Esophagus squamous epithelium (tissue), 5 donors: ENCODE data around the gene PIGR. TPM values are rescaled to one million over a fixed set of nuclear protein-coding genes. Genes with fewer than 3 reads are reported as not detected.

Source experiments
- DNase-seq: peaks from one replicate; lab custom pipeline; 2025; lab: John Stamatoyannopoulos, UW
- H3K27ac ChIP-seq, 4 donors: fragments of 200-600 bp; sonication (generic); one replicate each; pipeline ENCODE4 v1.5.1; 2016 to 2019; ENCODE audit warnings: mild to moderate bottlenecking in 1 of 4
- H3K27me3 ChIP-seq, 4 donors: fragments of 200-600 bp; sonication (generic); 1 replicate in 3 of 4; 2 replicates in 1 of 4; pipeline versions ENCODE4 v1.5.1 to v1.6.0; 2017 to 2021; ENCODE audit warnings: antibody characterized with exemption in 1 of 4
- H3K36me3 ChIP-seq, 3 donors: fragments of 200-600 bp; sonication (generic); one replicate each; pipeline ENCODE4 v1.5.1; 2016 to 2019
- H3K4me1 ChIP-seq, 3 donors: fragments of 200-600 bp; sonication (generic); one replicate each; pipeline ENCODE4 v1.5.1; 2017 to 2019
- H3K4me3 ChIP-seq, 4 donors: fragments of 200-600 bp; sonication (generic); 1 replicate in 3 of 4; 2 replicates in 1 of 4; pipeline ENCODE4 v1.5.1; 2016 to 2019; ENCODE audit warnings: mild to moderate bottlenecking in 2 of 4, moderate library complexity in 1 of 4
- H3K9me3 ChIP-seq, 3 donors: fragments of 200-600 bp; sonication (generic); one replicate each; pipeline ENCODE4 v1.5.1; 2016 to 2019
- CTCF ChIP-seq, 6 experiments: fragments of 450-650 bp in 4 of 6; fragments of 200-600 bp in 2 of 6; sonication (generic) in 2 of 6; IDR thresholded peaks; one replicate each; pipeline ENCODE4 v1.5.1; 2016 to 2019; ENCODE audit warnings: antibody characterized with exemption in 6 of 6, mild to moderate bottlenecking in 4 of 6, moderate library complexity in 4 of 6
- POLR2A ChIP-seq, 4 donors: fragments of 450-650 bp; IDR thresholded peaks; one replicate each; pipeline ENCODE4 v1.6.1; 2017; ENCODE audit warnings: antibody characterized with exemption in 4 of 4, mild to moderate bottlenecking in 4 of 4, moderate library complexity in 3 of 4
- WGBS, 2 donors: methylation state at CpG; one replicate each; pipeline ENCODE4 v1.1.5; 2018; 5-methylcytosine and 5-hydroxymethylcytosine counted together
- intact Hi-C: fragments of 100-400 bp; cut with DNase I; formaldehyde crosslinking; loops from one replicate; pipeline ENCODE4 v1.15.0; 2022
- total RNA-seq, 4 donors: library from RNA; depleted of rRNA; stranded (reverse); fragments of >200 nt; gene quantifications; one replicate each; pipeline ENCODE4 v1.1.0, GENCODE V29; 2016
- donor health status: DM: yes; HTN: yes; CAD: no.

PIGR gene
- total RNA-seq, 4 donors from 2014 or later = 0.99 to 144 (median 1.1) TPM; not detected in 1

GRCh38 chr1:206961668-206962067 lies 15.4 kb upstream of the PIGR start:
- TF ChIP-seq CTCF (IDR thresholded peaks at IDR 0.05) (no peak), POLR2A (IDR thresholded peaks at IDR 0.05) (no peak)
- no peak for DNase-seq
- H3K9me3 ChIP-seq = no peaks in the 10 kb centered on the region
- no peaks in the 10 kb centered on the region for H3K27me3 ChIP-seq
- no peaks in the 10 kb centered on the region for H3K36me3 ChIP-seq
- no peak overlapping the region for H3K4me3 ChIP-seq
- peaks cover 0 to 19% (median 10%) of the 10 kb centered on the region in 3 donors for H3K4me1 ChIP-seq
- intact Hi-C loops = no loop called here
- 34 to 54% methylated on average over 3 of the region's 3 CpGs for whole genome bisulfite sequencing, 2 donors
- no peak overlapping the region for H3K27ac ChIP-seq

- no peak overlapping the region for H3K4me3 ChIP-seq
- H3K4me1 ChIP-seq = peaks cover 0 to 24% (median 12%) of the 10 kb centered on the region in 3 donors
- no peak for TF ChIP-seq POLR2A (IDR thresholded peaks at IDR 0.05)
- TF ChIP-seq CTCF (IDR thresholded peaks at IDR 0.05) = no peak
- intact Hi-C loops = no loop called here
- WGBS, 2 donors = 82 to 94% methylated on average over 2 to 4 of the region's 6 CpGs
- H3K36me3 ChIP-seq = no peaks in the 10 kb centered on the region
- H3K27ac ChIP-seq = no peak overlapping the region
- H3K27me3 ChIP-seq = no peaks in the 10 kb centered on the region
- DNase-seq = no peak
- no peaks in the 10 kb centered on the region for H3K9me3 ChIP-seq
These were observed 14.6 kb upstream of the PIGR start for GRCh38 chr1:206960676-206961386.

- intact Hi-C loops = no loop called here
- no peak overlapping the region for H3K27ac ChIP-seq
- no peak for TF ChIP-seq POLR2A (IDR thresholded peaks at IDR 0.05)
- no peak for DNase-seq
- 57 to 71% methylated on average over 1 to 2 of the region's 2 CpGs for WGBS, 2 donors
- H3K4me3 ChIP-seq = no peak overlapping the region
- H3K27me3 ChIP-seq = no peaks in the 10 kb centered on the region
- H3K4me1 ChIP-seq = peaks cover 18 to 51% (median 32%) of the 10 kb centered on the region in 3 donors
- H3K9me3 ChIP-seq = no peaks in the 10 kb centered on the region
- no peaks in the 10 kb centered on the region for H3K36me3 ChIP-seq
These were observed 11.9 kb upstream of the PIGR start for GRCh38 chr1:206958144-206958543.

GRCh38 chr1:206957639-206958038 lies 11.4 kb upstream of the PIGR start:
- H3K27me3 ChIP-seq = no peaks in the 10 kb centered on the region
- intact Hi-C loops = no loop called here
- H3K4me1 ChIP-seq = peaks cover 21 to 56% (median 37%) of the 10 kb centered on the region in 3 donors
- H3K4me3 ChIP-seq = no peak overlapping the region
- no peak for TF ChIP-seq CTCF (IDR thresholded peaks at IDR 0.05)
- no peak for TF ChIP-seq POLR2A (IDR thresholded peaks at IDR 0.05)
- WGBS, 2 donors = 80 to 89% methylated on average over 4 to 5 of the region's 5 CpGs
- DNase-seq = no peak
- no peaks in the 10 kb centered on the region for H3K9me3 ChIP-seq
- H3K36me3 ChIP-seq = no peaks in the 10 kb centered on the region
- no peak overlapping the region for H3K27ac ChIP-seq

- no peak for DNase-seq
- 36 to 45% methylated on average over 10 to 11 of the region's 11 CpGs for WGBS, 2 donors
- H3K27me3 ChIP-seq = no peaks in the 10 kb centered on the region
- intact Hi-C loops = no loop called here
- peaks cover 30 to 53% (median 39%) of the 10 kb centered on the region in 3 donors for H3K4me1 ChIP-seq
- TF ChIP-seq CTCF (IDR thresholded peaks at IDR 0.05) (no peak), POLR2A (IDR thresholded peaks at IDR 0.05) (no peak)
- no peaks in the 10 kb centered on the region for H3K9me3 ChIP-seq
- H3K27ac ChIP-seq = peak overlapping the region; percentile 15 to 88 (median 84)
- no peak overlapping the region for H3K4me3 ChIP-seq
- no peaks in the 10 kb centered on the region for H3K36me3 ChIP-seq
These were observed 9.5 kb upstream of the PIGR start for GRCh38 chr1:206955476-206956451.
